ENCODE data around the gene EDN2. TPM values are rescaled to one million over a fixed set of nuclear protein-coding genes. Genes with fewer than 3 reads are reported as not detected.

The EDN2 gene
- total RNA-seq, 1 experiment from 2014 or later: 0.24 TPM

- Histone ChIP-seq H3K14ac (ENCODE audit: insufficient read depth, low read length) (no peak overlapping the region), H2AK5ac (ENCODE audit: insufficient read length, low read length) (no peak overlapping the region), H3K4ac (ENCODE audit: low read depth, low read length) (no peak overlapping the region), H2BK15ac (ENCODE audit: low read depth, low read length) (no peak overlapping the region), H4K8ac (replicated peaks; ENCODE audit: insufficient read length, low read depth, low read length) (no peak overlapping the region), H4K20me1 (ENCODE audit: control insufficient read depth, insufficient read depth, insufficient read length) (no peaks in the 10 kb centered on the region), H3T11ph (ENCODE audit: low read length) (no peak overlapping the region), H3K4me1 (ENCODE audit: insufficient read depth, low read length) (no peaks in the 10 kb centered on the region), H2BK12ac (ENCODE audit: insufficient read length, low read depth, low read length) (no peak overlapping the region), H3K23me2 (ENCODE audit: insufficient read length, low read depth, low read length, poor library complexity, severe bottlenecking) (no peaks in the 10 kb centered on the region), H3K23ac (ENCODE audit: insufficient read length, low read depth, low read length) (no peak overlapping the region), H3K79me1 (ENCODE audit: insufficient read depth, low read depth, low read length, poor library complexity, severe bottlenecking) (no peaks in the 10 kb centered on the region), H2AFZ (ENCODE audit: low read length) (no peak overlapping the region), H3K27me3 (ENCODE audit: insufficient read depth, low read length) (no peaks in the 10 kb centered on the region), H2BK5ac (ENCODE audit: insufficient read length, low read length) (no peak overlapping the region), H3K27ac (ENCODE audit: insufficient read length, low read depth, low read length) (no peak overlapping the region), H3K56ac (ENCODE audit: insufficient read length, low read depth, low read length) (no peak overlapping the region), H3K9me3 (ENCODE audit: control insufficient read depth, low read depth, low read length) (no peaks in the 10 kb centered on the region), H3K4me2 (ENCODE audit: insufficient read depth, insufficient read length, low read length) (no peak overlapping the region), H2BK120ac (ENCODE audit: low read depth, low read length, poor library complexity, severe bottlenecking) (no peak overlapping the region), H4K91ac (ENCODE audit: insufficient read length, low read depth, low read length) (no peak overlapping the region), H3K9ac (ENCODE audit: extremely low read depth, insufficient read length, low read length) (no peak overlapping the region), H3K18ac (ENCODE audit: insufficient read length, low read depth, low read length) (no peak overlapping the region), H3K79me2 (ENCODE audit: insufficient read depth, low read length) (no peaks in the 10 kb centered on the region), H2BK20ac (ENCODE audit: low read depth, low read length, poor library complexity, severe bottlenecking) (no peak overlapping the region), H4K5ac (ENCODE audit: insufficient read length, low read depth, low read length) (no peak overlapping the region)
- H3K36me3 Mint-ChIP-seq (ENCODE audit: insufficient read depth in 1 of 3, low read depth in 3 of 3): peaks cover 0 to 5% (median 2%) of the 10 kb centered on the region in 3 experiments; a peak in 2 of 7 replicates
- no peak for DNase-seq
- TF ChIP-seq CTCF (conservative IDR thresholded peaks at IDR 0.05): no peak
- H3K4me3 Mint-ChIP-seq: no peak overlapping the region; a peak in 1 of 5 replicates
- peaks cover 31% of the 10 kb centered on the region for H3K27me3 Mint-ChIP-seq (ENCODE audit: low read depth)
- H3K9me3 Mint-ChIP-seq: peaks cover 18 to 19% of the 10 kb centered on the region in 2 experiments; a peak in 4 of 5 replicates
- no peaks in the 10 kb centered on the region for H3K4me1 Mint-ChIP-seq
- no CpG with 5 or more reads among the region's 5 CpGs for WGBS (ENCODE audit: extremely low coverage, insufficient read length, low lambda C conversion rate)
- H3K27ac Mint-ChIP-seq: no peak overlapping the region
These were observed 49.2 kb upstream of the EDN2 start for GRCh38 chr1:41533731-41534080.

Data from H9 (cell line).